GM18499 (cell line): ENCODE measurements around the gene STX1B.

Source experiments
- ATAC-seq: cut with Tn5 transposase; IDR thresholded peaks from one replicate; pipeline ENCODE4 v1.9.1; 2021; ENCODE audit warnings: moderate number of reproducible peaks; ENCODE audit not compliant: insufficient read depth, unreplicated experiment

STX1B gene

GRCh38 chr16:30982548-30983288 is 27.7 kb downstream of the STX1B start:
- ATAC-seq, result no peak

DNA sequence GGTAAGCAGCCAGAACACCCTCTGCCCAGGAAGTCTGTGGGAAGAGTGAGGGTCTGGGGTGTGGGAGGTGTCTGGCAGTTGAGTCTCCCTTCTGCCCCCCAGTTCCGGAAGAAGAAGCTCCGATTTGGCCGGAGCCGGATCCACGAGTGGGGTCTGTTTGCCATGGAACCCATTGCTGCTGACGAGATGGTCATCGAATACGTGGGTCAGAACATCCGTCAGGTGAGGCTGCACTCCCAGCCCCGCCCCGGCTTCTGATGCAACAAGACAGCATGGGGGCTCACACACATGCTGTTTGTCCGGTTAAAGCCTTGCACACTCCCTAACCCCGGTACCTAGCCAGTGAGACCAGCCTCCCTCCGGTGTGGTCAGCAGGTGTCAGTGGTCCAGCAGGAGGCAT is 29.5 kb downstream of the STX1B start:
- no peak for ATAC-seq

DNA sequence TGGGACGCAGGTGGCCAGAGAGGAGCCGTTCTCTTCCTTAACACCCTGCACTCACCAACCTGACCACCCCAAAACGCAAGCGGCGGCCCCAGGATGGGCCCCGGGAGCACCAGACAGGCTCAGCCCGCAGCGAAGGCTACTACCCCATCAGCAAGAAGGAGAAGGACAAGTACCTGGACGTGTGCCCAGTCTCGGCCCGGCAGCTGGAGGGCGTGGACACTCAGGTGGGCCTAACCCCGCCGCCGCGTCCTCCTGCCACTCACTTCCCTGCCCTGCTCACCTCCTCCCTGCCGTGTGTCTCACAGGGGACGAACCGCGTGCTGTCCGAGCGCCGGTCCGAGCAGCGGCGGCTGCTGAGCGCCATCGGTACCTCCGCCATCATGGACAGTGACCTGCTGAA is 30.0 kb downstream of the STX1B start:
- no peak for ATAC-seq

DNA sequence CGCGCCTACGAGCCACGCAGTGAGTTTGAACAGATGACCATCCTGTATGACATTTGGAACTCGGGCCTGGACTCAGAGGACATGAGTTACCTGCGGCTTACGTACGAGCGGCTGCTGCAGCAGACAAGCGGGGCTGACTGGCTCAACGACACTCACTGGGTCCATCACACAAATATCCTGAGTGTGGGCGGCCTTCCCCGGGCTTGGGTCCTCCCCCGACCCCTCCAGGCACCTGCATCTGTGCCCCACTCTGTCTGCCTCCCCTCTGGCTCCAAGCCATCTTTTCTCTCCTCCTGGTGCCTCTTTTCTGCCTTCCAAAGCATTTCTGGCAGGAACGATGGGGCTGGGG is 30.4 kb downstream of the STX1B start:
- ATAC-seq, result no peak

DNA sequence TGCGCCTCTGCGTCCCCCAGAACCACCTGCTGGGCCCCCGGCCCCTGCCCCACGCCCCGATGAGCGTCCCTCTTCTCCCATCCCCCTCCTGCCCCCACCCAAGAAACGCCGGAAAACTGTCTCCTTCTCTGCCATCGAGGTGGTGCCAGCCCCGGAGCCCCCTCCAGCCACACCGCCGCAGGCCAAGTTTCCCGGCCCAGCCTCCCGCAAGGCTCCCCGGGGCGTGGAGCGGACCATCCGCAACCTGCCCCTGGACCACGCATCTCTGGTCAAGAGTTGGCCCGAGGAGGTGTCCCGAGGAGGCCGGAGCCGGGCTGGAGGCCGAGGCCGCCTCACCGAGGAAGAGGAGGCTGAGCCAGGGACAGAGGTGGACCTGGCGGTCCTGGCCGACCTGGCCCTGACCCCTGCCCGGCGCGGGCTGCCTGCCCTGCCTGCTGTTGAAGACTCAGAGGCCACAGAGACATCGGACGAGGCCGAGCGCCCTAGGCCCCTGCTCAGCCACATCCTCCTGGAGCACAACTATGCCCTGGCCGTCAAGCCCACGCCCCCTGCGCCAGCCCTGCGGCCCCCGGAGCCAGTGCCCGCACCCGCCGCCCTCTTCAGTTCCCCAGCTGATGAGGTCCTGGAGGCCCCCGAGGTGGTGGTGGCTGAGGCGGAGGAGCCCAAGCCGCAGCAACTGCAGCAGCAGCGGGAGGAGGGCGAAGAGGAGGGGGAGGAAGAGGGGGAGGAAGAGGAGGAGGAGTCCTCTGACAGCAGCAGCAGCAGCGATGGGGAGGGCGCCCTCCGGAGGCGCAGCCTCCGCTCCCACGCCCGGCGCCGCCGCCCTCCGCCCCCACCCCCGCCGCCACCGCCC is 31.0 kb downstream of the STX1B start:
- ATAC-seq, result no peak

DNA sequence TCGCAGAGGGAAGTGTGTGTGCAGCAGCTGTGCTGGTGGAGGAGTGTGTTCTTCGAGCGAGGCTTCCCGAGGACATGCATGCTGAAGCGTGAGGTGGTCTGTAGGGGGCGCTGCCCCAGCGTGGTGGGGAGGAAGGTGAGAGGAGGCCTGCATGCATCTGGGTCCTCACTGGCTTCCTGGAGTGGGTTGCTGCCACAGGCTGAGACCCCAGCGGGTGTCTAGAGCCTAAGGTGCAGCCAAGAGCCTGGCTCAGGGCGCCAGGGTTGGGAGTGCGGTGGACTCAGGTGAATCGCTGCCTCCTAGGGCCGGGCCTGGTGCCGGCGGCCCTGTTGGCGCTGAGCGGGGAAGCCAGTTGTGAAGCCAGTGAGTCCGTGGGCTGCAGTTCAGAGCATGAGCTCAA is 32.9 kb downstream of the STX1B start:
- ATAC-seq, result no peak

GRCh38 chr16:30976486-30976885 is 34.0 kb downstream of the STX1B start:
- no peak for ATAC-seq

- ATAC-seq, result no peak
Measured at GRCh38 chr16:30974348-30974747, 36.1 kb downstream of the STX1B start.

GRCh38 chr16:30972872-30973271 is 37.6 kb downstream of the STX1B start:
- ATAC-seq, result no peak

DNA sequence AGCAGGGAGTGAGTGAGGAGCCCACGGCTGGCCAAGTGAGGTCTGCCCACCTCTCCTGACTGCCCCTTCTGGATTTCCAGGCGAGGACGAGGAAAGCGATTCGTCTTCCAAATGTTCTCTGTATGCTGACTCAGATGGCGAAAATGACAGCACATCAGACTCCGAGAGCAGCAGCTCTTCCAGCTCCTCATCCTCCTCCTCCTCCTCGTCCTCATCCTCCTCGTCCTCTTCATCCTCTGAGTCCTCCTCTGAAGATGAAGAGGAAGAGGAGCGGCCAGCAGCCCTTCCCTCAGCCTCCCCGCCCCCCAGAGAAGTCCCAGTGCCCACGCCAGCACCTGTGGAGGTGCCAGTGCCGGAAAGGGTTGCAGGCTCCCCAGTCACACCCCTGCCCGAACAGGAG is 39.1 kb downstream of the STX1B start:
- no peak for ATAC-seq

DNA sequence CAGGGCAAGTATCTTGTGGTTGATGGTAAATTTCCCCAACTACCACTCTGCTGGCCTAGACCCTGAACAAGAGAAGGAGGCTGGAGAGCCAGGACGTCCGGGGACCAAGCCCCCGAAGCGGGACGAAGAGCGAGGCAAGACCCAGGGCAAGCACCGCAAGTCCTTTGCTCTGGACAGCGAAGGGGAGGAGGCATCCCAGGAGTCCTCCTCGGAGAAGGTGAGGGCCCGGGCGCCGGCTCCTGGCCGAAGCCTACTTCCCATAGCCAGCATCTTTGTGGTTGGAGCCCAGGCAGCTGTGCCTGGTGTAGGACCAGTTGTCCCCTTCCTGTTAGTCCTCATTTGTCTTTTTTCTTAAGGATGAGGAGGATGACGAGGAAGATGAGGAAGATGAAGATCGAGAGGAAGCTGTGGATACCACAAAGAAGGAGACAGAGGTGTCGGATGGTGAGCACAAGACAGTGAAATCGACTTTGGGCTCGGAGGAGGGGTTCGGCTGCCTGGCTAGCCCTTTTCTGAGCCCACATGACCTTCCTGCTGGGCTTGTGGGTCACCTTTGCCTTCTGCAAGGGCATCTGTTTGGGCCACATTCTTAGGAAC is 41.1 kb downstream of the STX1B start:
- ATAC-seq, result no peak

DNA sequence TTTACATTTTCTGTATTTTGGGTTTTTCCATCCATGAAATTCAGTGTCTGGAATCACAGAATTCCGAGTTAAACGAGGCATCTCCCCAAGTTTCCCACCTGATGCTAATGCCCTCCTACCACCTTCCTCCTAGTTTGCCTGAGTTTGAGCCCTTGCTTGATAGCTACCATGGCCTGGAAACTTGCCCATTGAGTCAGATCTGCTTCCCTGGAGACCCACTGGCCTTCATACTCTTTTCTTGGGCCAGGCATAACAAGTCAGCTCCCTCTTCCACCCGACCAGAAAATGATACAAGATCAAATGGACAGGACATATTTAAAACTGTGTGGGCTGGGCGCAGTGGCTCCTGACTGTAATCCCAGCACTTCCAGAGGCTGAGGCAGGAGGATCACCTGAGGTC is 42.6 kb downstream of the STX1B start:
- ATAC-seq, result no peak

DNA sequence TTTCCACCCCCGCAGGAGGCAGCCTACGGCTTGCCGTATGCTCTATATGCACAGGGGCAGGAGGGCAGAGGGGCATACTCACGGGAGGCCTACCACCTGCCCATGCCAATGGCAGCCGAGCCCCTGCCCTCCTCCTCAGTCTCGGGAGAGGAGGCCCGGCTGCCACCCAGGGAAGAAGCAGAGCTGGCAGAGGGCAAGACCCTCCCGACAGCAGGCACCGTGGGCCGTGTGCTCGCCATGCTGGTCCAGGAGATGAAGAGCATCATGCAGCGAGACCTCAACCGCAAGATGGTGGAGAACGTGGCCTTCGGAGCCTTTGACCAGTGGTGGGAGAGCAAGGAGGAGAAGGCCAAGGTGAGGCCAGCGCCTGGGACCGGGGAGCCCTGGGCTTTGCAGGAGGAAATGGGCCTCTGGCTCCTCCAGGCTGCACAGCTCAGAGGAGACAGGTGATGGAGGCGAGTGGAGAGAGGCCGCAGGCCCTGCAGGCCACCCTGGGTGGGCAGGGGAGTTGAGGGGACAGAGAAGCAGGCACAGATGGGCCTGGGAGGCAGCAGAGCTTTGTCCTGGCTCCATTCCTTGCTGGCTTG is 44.3 kb downstream of the STX1B start:
- no peak for ATAC-seq

DNA sequence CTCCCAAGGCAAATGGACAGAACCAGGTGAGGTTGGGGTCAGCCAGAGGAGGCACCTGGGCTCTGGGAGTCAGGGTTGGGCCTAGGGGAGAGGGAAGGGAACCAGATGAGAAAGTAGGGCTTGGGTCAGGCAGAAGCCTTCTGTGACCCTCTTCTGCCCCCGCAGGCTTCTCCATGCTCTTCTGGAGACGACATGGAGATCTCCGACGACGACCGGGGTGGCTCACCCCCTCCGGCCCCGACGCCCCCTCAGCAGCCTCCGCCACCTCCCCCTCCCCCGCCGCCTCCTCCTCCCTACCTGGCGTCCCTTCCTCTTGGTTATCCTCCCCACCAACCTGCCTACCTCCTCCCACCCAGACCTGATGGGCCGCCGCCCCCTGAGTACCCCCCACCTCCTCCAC is 45.0 kb downstream of the STX1B start:
- ATAC-seq, result no peak

GRCh38 chr16:30964574-30965226 is 45.7 kb downstream of the STX1B start:
- no peak for ATAC-seq

- no peak for ATAC-seq
Measured at GRCh38 chr16:30963925-30964511, 46.4 kb downstream of the STX1B start.

GRCh38 chr16:30961384-30961783 is 49.1 kb downstream of the STX1B start:
- no peak for ATAC-seq

DNA sequence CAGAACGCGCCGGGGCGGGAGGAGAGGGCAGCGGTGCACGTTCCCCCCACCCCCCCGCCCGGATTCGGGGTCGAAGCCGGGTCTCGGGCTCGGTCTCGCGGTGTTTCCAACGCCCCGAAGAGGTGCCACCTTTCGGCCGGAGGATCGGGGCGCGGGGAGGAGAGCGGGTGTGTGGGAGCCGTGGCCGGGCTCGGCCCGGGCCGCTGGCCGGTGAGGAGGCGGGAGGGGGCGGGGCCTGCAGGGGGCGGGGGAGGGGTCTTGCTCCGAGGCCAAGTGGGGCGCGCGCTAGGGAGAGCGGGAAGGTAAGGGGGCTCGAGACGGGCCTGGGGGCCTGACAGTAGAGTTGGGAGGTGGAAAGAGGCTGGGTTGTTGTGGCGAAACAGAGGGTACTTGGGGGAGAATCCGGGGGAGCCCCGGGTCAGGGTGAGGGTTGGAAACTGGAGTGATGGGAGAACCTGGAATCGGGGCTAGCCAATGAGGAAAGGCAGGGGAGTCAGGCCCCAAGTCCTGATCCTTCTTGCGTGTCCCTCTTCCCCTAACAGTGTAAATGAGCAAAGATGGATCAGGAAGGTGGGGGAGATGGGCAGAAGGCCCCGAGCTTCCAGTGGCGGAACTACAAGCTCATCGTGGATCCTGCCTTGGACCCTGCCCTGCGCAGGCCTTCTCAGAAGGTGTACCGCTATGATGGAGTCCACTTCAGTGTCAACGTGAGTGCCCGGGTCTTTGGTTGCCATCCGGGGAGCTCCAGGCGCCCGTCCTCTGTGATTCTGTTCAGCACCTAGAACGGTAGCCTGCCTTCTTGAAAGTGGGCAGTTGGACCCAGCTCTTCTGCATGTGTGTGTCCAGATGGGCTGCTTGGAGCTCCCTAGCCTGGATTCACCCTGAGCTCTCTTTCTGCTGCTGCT is 52.0 kb downstream of the STX1B start:
- ATAC-seq, result no peak

DNA sequence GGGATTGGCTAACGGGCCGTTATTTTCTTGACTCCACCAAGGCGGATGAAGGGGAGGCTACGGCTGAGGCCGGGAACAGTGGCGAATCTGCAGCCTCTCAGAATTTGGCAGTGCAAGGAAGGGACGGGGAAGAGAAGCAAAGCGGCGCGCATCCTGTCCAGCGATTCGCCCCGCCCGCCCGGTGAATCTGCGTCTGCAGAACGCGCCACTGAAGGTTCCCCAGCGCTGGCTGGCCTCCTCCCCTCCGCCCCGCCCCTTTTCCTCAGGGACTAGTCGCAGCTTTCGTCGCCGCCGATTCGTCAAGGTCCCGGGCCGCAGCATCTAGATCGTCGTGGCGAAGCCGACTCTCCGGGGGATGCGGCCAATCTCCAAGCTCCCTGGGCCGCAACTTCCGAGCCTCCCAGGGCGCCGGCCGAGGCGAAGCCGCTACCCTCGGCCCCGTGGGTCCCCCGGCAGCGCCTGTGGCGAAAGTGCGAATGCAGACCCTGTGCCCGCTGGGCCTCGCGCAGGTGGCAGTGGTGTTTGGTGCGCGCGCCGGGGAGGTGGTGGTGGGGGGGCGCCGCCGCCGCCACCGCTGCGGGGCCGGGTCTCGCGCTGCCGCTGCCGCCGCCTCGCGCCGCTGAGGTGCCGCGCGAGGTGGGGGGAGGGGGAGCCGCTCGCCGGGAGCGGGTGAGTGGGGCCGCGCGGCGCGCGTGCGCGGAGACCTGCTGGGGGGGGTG is 52.8 kb downstream of the STX1B start, which contains the start of gene SETD1A:
Gene SETD1A (plus strand): TSS at position 299 of the 719 bp plus-strand sequence. CDS start 978 bp downstream, outside the sequence.
- ATAC-seq, result peak; percentile 56
